Endodermal cell (in vitro differentiated cells): ENCODE measurements around the gene ADAM19. TPM values are rescaled to one million over a fixed set of nuclear protein-coding genes. Genes with fewer than 3 reads are reported as not detected.
A peak's percentile ranks its signal among the peaks of the same experiment; 100 is the strongest.

Experiments
- DNase-seq: peaks from one replicate; pipeline ENCODE4 v3.0.0-alpha.2; 2017
- H3K27ac ChIP-seq: 2 replicates; pipeline ENCODE4 v1.5.1; 2013; ENCODE audit warnings: mild to moderate bottlenecking, low read depth, low read length, moderate library complexity
- H3K27me3 ChIP-seq: 2 replicates; pipeline ENCODE4 v1.6.1; 2013; ENCODE audit warnings: mild to moderate bottlenecking, low read length, moderate library complexity; ENCODE audit not compliant: insufficient read depth, control insufficient read depth, poor library complexity, severe bottlenecking
- H3K36me3 ChIP-seq: 2 replicates; pipeline ENCODE4 v1.7.0; 2013; ENCODE audit warnings: mild to moderate bottlenecking, low read length, moderate library complexity; ENCODE audit not compliant: control insufficient read depth, insufficient read depth
- H3K4me1 ChIP-seq: one replicate; pipeline ENCODE4 v1.7.0; 2013; ENCODE audit warnings: low read length; ENCODE audit not compliant: control insufficient read depth, insufficient read depth
- H3K4me3 ChIP-seq: 2 replicates; pipeline ENCODE4 v1.5.1; 2013; ENCODE audit warnings: mild to moderate bottlenecking, low read length, moderate library complexity
- H3K9ac ChIP-seq: 2 replicates; pipeline ENCODE4 v1.6.1; 2013; ENCODE audit warnings: mild to moderate bottlenecking, low read length, moderate library complexity; ENCODE audit not compliant: poor library complexity, severe bottlenecking; ENCODE audit errors: extremely low read depth
- H3K9me3 ChIP-seq: 2 replicates; pipeline ENCODE4 v1.6.1; 2013; ENCODE audit warnings: mild to moderate bottlenecking, low read length, moderate library complexity; ENCODE audit not compliant: control insufficient read depth
- H3K27ac Mint-ChIP-seq: 2 replicates; pipeline ENCODE4 v1.8.0; 2020; ENCODE audit warnings: mixed read lengths
- H3K27me3 Mint-ChIP-seq: 2 replicates; pipeline ENCODE4 v1.8.0; 2021; ENCODE audit warnings: mild to moderate bottlenecking, mixed read lengths; ENCODE audit not compliant: insufficient read depth
- H3K36me3 Mint-ChIP-seq: 2 replicates; pipeline ENCODE4 v1.8.0; 2020; ENCODE audit warnings: low read depth, mixed read lengths
- H3K4me1 Mint-ChIP-seq: 2 replicates; pipeline ENCODE4 v1.8.0; 2020; ENCODE audit warnings: mixed read lengths
- H3K4me3 Mint-ChIP-seq: 2 replicates; pipeline ENCODE4 v1.8.0; 2020; ENCODE audit warnings: mild to moderate bottlenecking, moderate library complexity, mixed read lengths
- H3K9me3 Mint-ChIP-seq: 2 replicates; pipeline ENCODE4 v1.8.0; 2020; ENCODE audit warnings: mild to moderate bottlenecking, mixed read lengths
- WGBS, 2 experiments: methylation state at CpG; one replicate each; pipeline versions ENCODE4 v1.1.5 to v1.1.7; 2013; ENCODE audit warnings: missing lambda C conversion rate in 2 of 2, mixed read lengths in 1 of 2; ENCODE audit not compliant: insufficient coverage in 1 of 2, insufficient read length in 1 of 2; 5-methylcytosine and 5-hydroxymethylcytosine counted together
- total RNA-seq, 2 donors: library from RNA; stranded (reverse); fragmentation: NEBNext Ultra II Directional in 1 of 2; extraction: Animal tissue kit (Norgen Biotek cat#: 25700) in 1 of 2; gene quantifications; 2 replicates in 1 of 2; 3 replicates in 1 of 2; pipeline ENCODE4 v1.2.1, GENCODE V29; 2021
- TF ChIP-seq, protein P1 (sequence below): fragments of 200-600 bp; sonication (generic); conservative IDR thresholded peaks from 2 replicates; pipeline ENCODE4 v1.5.0; 2021; ENCODE audit warnings: antibody characterized with exemption, mild to moderate bottlenecking

Gene ADAM19
- total RNA-seq, 2 donors from 2014 or later = 96.1 to 119 TPM

DNA sequence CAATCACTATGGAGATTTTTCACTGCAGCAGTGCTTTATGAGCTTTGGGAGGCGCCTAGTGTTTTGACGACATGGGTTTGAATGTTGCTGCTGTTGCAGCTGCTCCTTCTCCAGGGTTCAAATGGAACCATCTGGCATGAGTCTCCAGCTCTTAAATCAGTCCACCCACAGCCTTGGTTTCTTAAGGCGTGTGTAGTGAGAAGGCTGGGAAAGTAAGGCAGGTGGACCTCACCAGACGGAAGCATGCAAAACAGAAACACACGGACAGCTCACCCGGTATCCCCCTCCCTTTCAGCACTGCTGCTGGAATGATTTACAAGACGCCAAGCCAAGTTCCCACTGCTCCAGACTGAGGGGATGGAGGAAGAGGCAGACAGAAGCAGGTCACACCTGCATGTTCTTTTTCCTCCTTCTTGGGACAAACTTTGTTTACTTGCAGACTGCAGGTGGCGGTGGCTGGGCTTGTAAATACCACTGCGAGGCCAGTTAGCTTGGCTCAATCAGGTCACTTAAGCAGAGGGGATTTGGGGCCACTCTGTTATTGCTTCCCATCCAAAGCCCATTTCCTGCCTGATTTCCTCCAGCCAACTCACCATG lies 47.4 kb downstream of the ADAM19 start:
- peaks cover 80% of the 10 kb centered on the region for H3K36me3 Mint-ChIP-seq
- Histone ChIP-seq H3K4me3 (no peak overlapping the region), H3K4me1 (no peaks in the 10 kb centered on the region), H3K9me3 (no peaks in the 10 kb centered on the region), H3K9ac (no peak overlapping the region), H3K27ac (no peak overlapping the region), H3K27me3 (no peaks in the 10 kb centered on the region), H3K36me3 (peaks cover 98% of the 10 kb centered on the region)
- H3K9me3 Mint-ChIP-seq = no peaks in the 10 kb centered on the region
- WGBS, 2 experiments = 83 to 90% methylated on average over 7 to 9 of the region's 9 CpGs
- H3K4me3 Mint-ChIP-seq = no peak overlapping the region
- peaks cover 13% of the 10 kb centered on the region for H3K4me1 Mint-ChIP-seq
- TF ChIP-seq, protein P1, sequence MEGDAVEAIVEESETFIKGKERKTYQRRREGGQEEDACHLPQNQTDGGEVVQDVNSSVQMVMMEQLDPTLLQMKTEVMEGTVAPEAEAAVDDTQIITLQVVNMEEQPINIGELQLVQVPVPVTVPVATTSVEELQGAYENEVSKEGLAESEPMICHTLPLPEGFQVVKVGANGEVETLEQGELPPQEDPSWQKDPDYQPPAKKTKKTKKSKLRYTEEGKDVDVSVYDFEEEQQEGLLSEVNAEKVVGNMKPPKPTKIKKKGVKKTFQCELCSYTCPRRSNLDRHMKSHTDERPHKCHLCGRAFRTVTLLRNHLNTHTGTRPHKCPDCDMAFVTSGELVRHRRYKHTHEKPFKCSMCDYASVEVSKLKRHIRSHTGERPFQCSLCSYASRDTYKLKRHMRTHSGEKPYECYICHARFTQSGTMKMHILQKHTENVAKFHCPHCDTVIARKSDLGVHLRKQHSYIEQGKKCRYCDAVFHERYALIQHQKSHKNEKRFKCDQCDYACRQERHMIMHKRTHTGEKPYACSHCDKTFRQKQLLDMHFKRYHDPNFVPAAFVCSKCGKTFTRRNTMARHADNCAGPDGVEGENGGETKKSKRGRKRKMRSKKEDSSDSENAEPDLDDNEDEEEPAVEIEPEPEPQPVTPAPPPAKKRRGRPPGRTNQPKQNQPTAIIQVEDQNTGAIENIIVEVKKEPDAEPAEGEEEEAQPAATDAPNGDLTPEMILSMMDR = peak; percentile 45
- no peaks in the 10 kb centered on the region for H3K27me3 Mint-ChIP-seq
- peak; percentile 70 for DNase-seq
- peak overlapping the region; percentile 20 for H3K27ac Mint-ChIP-seq

DNA sequence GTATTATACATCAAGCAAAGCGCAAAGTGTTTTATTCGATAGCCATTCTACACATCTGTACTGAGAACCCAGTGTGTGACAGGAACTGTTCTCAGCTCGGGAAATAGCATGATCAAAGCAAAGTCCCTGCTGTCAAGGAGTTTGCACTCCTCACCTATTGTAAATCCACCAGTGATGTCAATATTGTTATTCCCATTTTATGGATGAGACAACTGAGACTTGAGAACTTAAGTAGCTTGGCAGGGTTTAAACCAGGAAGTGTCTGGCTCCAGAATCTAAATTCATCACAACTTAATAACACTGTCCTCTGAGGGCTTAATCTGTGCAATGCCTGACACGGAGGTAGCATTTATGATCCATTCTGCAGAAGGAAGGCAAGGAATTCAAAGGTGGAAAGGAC lies 50.7 kb downstream of the ADAM19 start:
- H3K9ac ChIP-seq = no peak overlapping the region
- peaks cover 55% of the 10 kb centered on the region for H3K36me3 Mint-ChIP-seq
- DNase-seq = no peak
- peaks cover 95% of the 10 kb centered on the region for H3K36me3 ChIP-seq
- no peak overlapping the region for H3K4me3 ChIP-seq
- H3K4me1 Mint-ChIP-seq = peaks cover 20% of the 10 kb centered on the region
- no peaks in the 10 kb centered on the region for H3K27me3 Mint-ChIP-seq
- H3K4me1 ChIP-seq = peaks cover 12% of the 10 kb centered on the region
- WGBS, 2 experiments = 92 to 93% methylated on average over 3 to 4 of the region's 4 CpGs
- no peaks in the 10 kb centered on the region for H3K9me3 ChIP-seq
- H3K27ac Mint-ChIP-seq = no peak overlapping the region
- H3K27me3 ChIP-seq = no peaks in the 10 kb centered on the region
- H3K9me3 Mint-ChIP-seq = no peaks in the 10 kb centered on the region
- H3K27ac ChIP-seq = peak overlapping the region; percentile 89
- H3K4me3 Mint-ChIP-seq = no peak overlapping the region
- TF ChIP-seq, protein P1 = no peak

DNA sequence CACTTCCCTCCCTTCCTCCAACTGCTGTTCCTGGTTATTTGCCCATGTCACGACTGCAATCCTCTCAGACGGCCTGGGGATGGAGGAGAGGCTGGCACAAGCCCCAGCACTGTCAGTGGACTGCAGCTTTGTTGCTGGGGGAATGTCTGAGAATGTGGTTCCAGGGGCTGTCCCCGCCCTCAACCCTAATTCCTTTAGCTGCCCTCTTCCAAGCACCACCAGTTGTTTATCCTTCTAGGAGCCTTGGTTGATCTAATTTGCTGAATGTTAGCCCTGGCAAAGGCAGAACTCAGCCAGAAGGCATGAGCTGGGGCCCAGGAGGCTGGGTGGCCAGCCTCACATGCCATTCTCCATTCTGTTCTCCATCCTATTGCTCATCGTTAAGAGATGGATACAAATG lies 51.6 kb downstream of the ADAM19 start:
- Mint-ChIP-seq H3K4me3 (no peak overlapping the region), H3K27me3 (no peaks in the 10 kb centered on the region), H3K36me3 (peaks cover 52% of the 10 kb centered on the region), H3K9me3 (no peaks in the 10 kb centered on the region), H3K4me1 (peaks cover 18% of the 10 kb centered on the region), H3K27ac (no peak overlapping the region)
- Histone ChIP-seq H3K9ac (no peak overlapping the region), H3K4me3 (no peak overlapping the region), H3K36me3 (peaks cover 95% of the 10 kb centered on the region), H3K4me1 (peaks cover 12% of the 10 kb centered on the region), H3K9me3 (no peaks in the 10 kb centered on the region), H3K27ac (peak overlapping the region; percentile 89), H3K27me3 (no peaks in the 10 kb centered on the region)
- WGBS, 2 experiments = 78 to 90% methylated on average over 1 to 4 of the region's 4 CpGs
- TF ChIP-seq, protein P1 = no peak
- no peak for DNase-seq
